Prostate gland (tissue), 2 donors: ENCODE measurements around the gene KEAP1.
A peak's percentile ranks its signal among the peaks of the same experiment; 100 is the strongest.

Source experiments
- POLR2AphosphoS5 ChIP-seq: sonication (generic); formaldehyde crosslinking; IDR thresholded peaks from one replicate; pipeline ENCODE4 v1.6.1; 2017; ENCODE audit warnings: antibody characterized with exemption
- TF ChIP-seq, protein P1 (sequence below), 4 experiments: fragments of 200-600 bp in 2 of 4; fragments of 450-650 bp in 2 of 4; sonication (generic) in 2 of 4; IDR thresholded peaks; 1 replicate in 3 of 4; 2 replicates in 1 of 4; pipeline ENCODE4 v1.5.1; 2016 to 2019; ENCODE audit warnings: antibody characterized with exemption in 4 of 4, mild to moderate bottlenecking in 2 of 4, moderate library complexity in 2 of 4

DNA sequence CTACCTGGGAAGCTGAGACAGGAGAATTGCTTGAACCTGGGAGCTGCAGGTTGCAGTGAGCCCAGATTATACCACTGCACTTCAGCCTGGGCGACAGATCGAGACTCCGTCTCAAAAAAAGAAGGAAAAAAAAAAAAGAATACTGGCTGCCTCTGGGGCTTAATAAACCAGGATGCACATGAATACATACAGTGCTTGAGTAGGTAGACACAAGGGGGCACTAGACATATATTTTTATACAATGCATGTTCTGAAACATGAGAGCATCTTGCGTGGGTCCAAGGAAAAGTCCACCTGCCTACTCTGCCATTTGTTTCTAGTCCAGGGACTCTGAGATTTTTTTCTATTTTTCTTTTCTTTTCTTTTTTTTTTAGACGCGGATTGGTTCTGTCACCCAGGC, 31.2 kb downstream of the KEAP1 start:
- TF ChIP-seq, protein P1, sequence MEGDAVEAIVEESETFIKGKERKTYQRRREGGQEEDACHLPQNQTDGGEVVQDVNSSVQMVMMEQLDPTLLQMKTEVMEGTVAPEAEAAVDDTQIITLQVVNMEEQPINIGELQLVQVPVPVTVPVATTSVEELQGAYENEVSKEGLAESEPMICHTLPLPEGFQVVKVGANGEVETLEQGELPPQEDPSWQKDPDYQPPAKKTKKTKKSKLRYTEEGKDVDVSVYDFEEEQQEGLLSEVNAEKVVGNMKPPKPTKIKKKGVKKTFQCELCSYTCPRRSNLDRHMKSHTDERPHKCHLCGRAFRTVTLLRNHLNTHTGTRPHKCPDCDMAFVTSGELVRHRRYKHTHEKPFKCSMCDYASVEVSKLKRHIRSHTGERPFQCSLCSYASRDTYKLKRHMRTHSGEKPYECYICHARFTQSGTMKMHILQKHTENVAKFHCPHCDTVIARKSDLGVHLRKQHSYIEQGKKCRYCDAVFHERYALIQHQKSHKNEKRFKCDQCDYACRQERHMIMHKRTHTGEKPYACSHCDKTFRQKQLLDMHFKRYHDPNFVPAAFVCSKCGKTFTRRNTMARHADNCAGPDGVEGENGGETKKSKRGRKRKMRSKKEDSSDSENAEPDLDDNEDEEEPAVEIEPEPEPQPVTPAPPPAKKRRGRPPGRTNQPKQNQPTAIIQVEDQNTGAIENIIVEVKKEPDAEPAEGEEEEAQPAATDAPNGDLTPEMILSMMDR (IDR thresholded peaks at IDR 0.05): peak in 2 of 4 experiments; percentile 14 to 17
- TF ChIP-seq POLR2AphosphoS5: no peak
